GM12873 (cell line): ENCODE results near the gene RAB8A.

ENCODE experiments used
- TF ChIP-seq, protein P1 (sequence below): IDR thresholded peaks from 2 replicates; pipeline ENCODE4 v1.5.1; 2012; ENCODE audit warnings: low read depth, mild to moderate bottlenecking, moderate library complexity, low read length, control low read depth; ENCODE audit not compliant: insufficient read depth; ENCODE audit errors: missing control alignments

Gene RAB8A

GRCh38 chr19:16175954-16176353 is 64.3 kb downstream of the RAB8A start:
- TF ChIP-seq, protein P1, sequence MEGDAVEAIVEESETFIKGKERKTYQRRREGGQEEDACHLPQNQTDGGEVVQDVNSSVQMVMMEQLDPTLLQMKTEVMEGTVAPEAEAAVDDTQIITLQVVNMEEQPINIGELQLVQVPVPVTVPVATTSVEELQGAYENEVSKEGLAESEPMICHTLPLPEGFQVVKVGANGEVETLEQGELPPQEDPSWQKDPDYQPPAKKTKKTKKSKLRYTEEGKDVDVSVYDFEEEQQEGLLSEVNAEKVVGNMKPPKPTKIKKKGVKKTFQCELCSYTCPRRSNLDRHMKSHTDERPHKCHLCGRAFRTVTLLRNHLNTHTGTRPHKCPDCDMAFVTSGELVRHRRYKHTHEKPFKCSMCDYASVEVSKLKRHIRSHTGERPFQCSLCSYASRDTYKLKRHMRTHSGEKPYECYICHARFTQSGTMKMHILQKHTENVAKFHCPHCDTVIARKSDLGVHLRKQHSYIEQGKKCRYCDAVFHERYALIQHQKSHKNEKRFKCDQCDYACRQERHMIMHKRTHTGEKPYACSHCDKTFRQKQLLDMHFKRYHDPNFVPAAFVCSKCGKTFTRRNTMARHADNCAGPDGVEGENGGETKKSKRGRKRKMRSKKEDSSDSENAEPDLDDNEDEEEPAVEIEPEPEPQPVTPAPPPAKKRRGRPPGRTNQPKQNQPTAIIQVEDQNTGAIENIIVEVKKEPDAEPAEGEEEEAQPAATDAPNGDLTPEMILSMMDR = no peak

DNA sequence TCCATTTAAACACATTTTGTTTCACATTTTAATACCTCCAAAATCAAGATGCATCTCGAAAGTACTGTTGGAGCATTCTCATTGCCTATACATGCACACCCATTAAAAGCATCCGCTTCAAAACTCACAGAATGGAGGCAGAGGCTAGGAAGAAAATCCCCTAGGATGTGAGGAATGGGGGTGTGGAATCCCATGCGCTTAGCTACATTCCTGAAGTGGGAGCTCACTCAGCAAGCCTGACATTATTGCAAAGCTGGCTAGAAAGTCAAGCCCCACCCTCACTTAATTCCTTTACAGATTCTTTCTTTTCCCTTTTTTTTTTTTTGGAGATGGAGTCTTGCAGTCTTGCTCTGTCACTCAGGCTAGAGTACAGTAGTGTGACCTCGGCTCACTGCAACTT is 68.9 kb downstream of the RAB8A start:
- TF ChIP-seq, protein P1 = no peak
